RPMI8226 (cell line): ENCODE measurements around the gene KIF1A.

Experiments used
- DNase-seq: peaks from one replicate; pipeline ENCODE4 v3.0.0-alpha.2; 2015

The KIF1A gene

GRCh38 chr2:240760121-240760520 lies 59.9 kb downstream of the KIF1A start:
- no peak for DNase-seq

GRCh38 chr2:240759459-240759858 lies 60.6 kb downstream of the KIF1A start:
- no peak for DNase-seq

- no peak for DNase-seq
Observed at GRCh38 chr2:240757086-240757614, 62.9 kb downstream of the KIF1A start.

DNA sequence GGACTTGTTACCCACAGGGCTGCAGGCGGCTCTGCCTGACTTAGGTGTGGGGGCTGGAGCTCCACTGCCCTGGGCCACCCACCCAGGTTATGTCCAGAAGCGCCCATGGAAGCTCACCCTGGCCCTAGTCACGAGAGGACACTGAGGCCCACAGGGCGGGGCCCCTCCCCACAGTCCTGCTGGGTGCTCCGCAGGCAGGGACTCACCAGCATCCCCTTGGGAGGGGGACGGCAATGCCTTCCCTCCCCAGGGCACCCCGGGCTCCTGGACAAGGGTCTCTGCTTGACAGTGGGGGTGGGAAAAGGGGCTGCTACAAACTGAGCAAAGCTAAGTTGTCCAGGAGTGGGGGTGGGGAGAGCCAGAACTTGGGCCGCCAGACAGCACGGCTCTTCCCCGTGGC lies 67.8 kb downstream of the KIF1A start:
- DNase-seq, result no peak

- no peak for DNase-seq
Observed at GRCh38 chr2:240750409-240750808, 69.6 kb downstream of the KIF1A start.

GRCh38 chr2:240749516-240749915 lies 70.5 kb downstream of the KIF1A start:
- no peak for DNase-seq

DNA sequence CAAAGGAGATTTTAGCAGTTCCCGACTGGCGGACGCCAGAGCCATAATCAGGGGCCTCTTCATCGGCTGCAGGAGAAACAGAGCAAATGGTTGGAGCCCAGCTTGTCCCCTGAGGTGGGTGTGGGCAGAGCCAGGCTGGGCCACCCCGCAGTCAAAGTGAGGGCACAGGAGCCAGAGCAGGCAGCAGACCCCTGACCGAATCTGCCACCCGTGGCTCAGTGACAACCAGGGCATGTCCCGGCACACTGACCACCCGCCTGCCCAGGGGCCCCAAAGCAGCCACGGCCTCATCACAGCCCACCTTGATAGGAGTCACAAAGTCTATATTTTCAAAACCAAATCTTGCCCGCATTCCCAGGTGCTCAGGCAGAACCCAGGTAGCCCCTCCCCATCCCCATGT lies 72.8 kb downstream of the KIF1A start:
- DNase-seq, result no peak

- DNase-seq, result no peak
Observed at GRCh38 chr2:240746671-240747070, 73.3 kb downstream of the KIF1A start.

- DNase-seq, result no peak
Observed at GRCh38 chr2:240745962-240746361, 74.1 kb downstream of the KIF1A start.

DNA sequence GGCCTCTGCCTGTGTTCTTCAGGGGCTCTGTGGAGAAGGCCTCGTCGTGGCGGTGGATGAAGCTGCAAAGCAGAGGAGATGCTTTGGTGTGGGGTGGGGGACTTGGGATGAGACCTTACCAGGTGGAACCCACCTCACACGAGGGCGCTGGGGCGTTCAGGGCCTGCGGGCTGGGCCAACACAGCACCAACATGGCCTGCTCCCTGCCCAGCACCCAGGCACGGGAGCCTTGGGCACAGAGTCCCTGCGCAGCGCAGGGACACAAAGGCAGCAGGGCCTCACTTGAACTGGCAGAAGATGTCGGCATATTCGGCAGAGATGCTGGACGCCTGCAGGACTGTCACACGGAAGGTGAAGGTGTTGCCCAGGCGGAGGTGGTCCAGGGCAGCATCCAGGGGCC lies 74.6 kb downstream of the KIF1A start:
- no peak for DNase-seq

- DNase-seq, result no peak
Observed at GRCh38 chr2:240742602-240743095, 77.4 kb downstream of the KIF1A start.

DNA sequence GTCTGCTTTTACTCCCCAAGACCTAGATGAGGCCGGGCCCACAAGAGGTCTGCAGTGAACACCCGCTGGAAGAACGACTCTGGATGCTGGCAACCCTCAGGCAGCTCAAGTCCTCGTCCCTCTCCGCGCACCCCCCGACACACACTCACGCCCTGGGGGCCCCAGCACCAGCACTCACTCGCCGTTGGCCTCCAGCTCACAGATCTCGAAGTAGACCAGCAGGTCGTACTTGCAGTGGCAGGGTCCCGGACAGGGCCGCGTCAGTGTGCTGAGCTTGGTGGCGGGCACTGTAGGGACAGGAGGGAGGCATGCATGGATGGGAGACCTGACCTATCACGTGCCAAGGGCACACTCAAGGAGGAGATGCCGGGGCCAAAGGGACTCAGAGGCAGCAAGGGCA lies 78.9 kb downstream of the KIF1A start:
- no peak for DNase-seq

GRCh38 chr2:240739797-240740196 lies 80.2 kb downstream of the KIF1A start:
- DNase-seq, result no peak

DNA sequence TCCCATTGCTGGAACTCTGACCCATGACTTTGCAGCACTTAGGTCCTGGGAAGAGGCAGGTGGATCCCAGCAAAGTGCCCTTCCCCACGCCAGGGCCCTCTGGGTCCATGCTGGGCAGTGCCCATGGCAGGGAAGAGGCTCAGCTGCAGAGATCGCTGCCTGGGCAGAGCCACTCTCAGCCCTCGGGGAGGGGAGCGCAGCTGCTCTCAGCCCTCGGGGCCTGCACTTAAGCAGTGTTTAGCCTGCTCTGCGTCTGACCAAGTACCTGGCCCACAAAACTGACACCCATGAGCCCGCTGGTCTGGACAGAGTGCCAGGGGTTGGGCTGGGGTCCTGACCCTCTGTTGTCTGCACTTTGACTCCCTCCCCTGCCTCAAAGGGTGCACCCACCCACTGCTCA lies 82.1 kb downstream of the KIF1A start:
- no peak for DNase-seq

- no peak for DNase-seq
Observed at GRCh38 chr2:240737512-240737911, 82.5 kb downstream of the KIF1A start.

DNA sequence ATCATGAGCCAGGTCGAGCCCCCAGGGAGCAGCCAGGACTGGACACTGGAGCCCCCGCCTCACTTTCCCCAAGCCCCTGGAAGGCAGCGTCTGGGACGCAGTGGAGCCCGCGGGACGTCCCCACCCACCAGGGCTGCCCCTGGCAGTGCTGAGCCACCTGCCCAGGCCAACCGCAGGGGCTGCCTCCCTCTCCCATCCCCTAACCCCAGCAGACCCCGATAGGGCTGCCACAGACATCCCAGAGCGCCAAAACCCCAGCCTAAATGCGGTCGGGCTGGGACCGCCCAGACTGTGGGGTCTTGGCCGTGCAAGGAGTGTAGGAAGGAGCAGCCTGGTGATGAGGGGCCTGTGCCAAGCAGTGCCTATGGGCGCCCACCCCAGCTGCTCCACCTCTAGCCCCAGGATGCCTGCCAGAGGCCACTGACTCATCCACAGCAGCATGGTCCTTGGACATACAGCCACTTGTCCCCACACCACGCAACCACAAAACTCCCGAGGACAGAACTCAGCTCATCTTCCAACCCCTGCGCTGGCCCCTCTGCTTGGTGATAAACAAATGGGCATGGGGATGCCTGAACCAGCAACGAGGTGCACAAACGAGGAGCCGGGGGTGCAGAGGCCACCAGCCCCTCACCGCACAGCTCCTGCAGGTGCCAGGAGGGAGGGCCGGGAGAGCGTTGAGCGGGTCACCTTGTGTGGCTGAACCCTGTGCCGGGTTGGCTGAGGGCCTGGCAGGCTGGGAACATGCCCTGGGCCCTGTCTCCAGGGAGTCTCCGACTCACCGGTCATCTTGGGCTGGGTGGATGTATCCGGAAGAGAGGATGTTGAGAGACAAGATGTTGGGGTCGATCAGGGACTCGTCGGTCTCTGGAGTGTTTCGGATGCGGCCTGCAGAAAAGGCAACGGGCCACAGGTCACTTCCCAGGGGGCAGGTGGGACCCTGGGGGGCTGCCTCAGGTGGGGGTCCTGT lies 83.5 kb downstream of the KIF1A start:
- no peak for DNase-seq

- DNase-seq, result no peak
Observed at GRCh38 chr2:240735476-240735875, 84.5 kb downstream of the KIF1A start.

GRCh38 chr2:240734756-240735155 lies 85.3 kb downstream of the KIF1A start:
- no peak for DNase-seq

DNA sequence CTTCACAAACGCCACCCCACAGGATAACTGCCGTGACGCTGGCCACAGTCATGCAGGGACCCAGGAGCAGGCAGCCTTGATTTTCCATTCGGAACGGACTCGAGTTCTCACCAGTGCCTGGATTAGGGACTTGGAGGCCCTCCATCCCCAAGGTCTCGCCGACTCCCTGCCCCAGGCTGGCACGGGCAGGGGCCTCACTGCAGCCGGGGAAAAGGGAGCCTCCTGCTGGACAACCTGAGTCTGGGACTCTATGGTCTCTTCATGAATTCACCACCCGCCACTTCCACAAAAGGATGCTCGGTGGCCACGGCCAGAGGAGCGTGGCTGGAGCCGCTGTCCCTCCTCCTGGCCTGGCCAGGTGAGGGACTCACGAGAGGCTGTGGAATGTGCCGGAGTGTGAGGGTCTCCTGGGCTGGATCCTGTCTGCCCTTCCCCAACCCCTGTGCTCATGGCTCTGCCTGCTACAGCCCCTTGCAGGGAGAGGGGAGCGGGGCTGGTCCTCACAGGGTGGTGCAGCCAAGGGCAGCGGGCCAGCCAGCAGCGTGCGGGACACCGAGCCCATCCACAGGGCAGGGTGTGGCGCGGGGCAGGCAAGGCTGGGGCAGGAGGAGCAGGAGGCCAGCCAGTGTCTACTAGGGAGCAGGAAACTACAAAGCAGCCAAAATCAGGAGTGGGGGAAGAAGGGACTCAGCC lies 86.1 kb downstream of the KIF1A start:
- DNase-seq, result peak; percentile 33

GRCh38 chr2:240732911-240733622 lies 87.0 kb downstream of the KIF1A start:
- DNase-seq, result no peak

GRCh38 chr2:240732184-240732583 lies 87.8 kb downstream of the KIF1A start:
- no peak for DNase-seq

GRCh38 chr2:240731178-240731545 lies 88.9 kb downstream of the KIF1A start:
- peak; percentile 50 for DNase-seq
